ENCODE measurements around the gene KAT7.
A peak's percentile ranks its signal among the peaks of the same experiment; 100 is the strongest.

KAT7 gene

GRCh38 chr17:49809056-49809455, 20.6 kb downstream of the KAT7 start:
- Histone ChIP-seq H3K4me3 (no peak overlapping the region), H3K27ac (no peak overlapping the region)
- DNase-seq (ENCODE audit: low spot score), result no peak
- TF ChIP-seq CTCF (IDR thresholded peaks at IDR 0.05), result no peak

GRCh38 chr17:49814781-49815529, 26.5 kb downstream of the KAT7 start:
- no peak for DNase-seq (ENCODE audit: low spot score)
- no peak overlapping the region for H3K4me3 ChIP-seq
- TF ChIP-seq CTCF (IDR thresholded peaks at IDR 0.05), result no peak
- H3K27ac ChIP-seq, result peak overlapping the region in 1 of 2 donors; percentile 77

- H3K4me3 ChIP-seq, result no peak overlapping the region
- DNase-seq (ENCODE audit: low spot score), result no peak
- TF ChIP-seq CTCF (IDR thresholded peaks at IDR 0.05), result no peak
- peak overlapping the region in 1 of 2 donors; percentile 40 for H3K27ac ChIP-seq
Observed at GRCh38 chr17:49815761-49816281, 27.3 kb downstream of the KAT7 start.

GRCh38 chr17:49817993-49818392, 29.5 kb downstream of the KAT7 start:
- H3K27ac ChIP-seq, result no peak overlapping the region
- no peak overlapping the region for H3K4me3 ChIP-seq
- no peak for TF ChIP-seq CTCF (IDR thresholded peaks at IDR 0.05)
- DNase-seq (ENCODE audit: low spot score), result no peak

GRCh38 chr17:49819138-49819537, 30.7 kb downstream of the KAT7 start:
- DNase-seq (ENCODE audit: low spot score), result no peak
- H3K4me3 ChIP-seq, result no peak overlapping the region
- no peak overlapping the region for H3K27ac ChIP-seq
- TF ChIP-seq CTCF (IDR thresholded peaks at IDR 0.05), result no peak

- Histone ChIP-seq H3K27ac (no peak overlapping the region), H3K4me3 (no peak overlapping the region)
- DNase-seq (ENCODE audit: low spot score), result no peak
- TF ChIP-seq CTCF (IDR thresholded peaks at IDR 0.05), result no peak
Observed at GRCh38 chr17:49819651-49820050, 31.2 kb downstream of the KAT7 start.

- no peak for DNase-seq (ENCODE audit: low spot score)
- no peak for TF ChIP-seq CTCF (IDR thresholded peaks at IDR 0.05)
- H3K4me3 ChIP-seq, result no peak overlapping the region
- H3K27ac ChIP-seq, result no peak overlapping the region
Observed at GRCh38 chr17:49820773-49821172, 32.3 kb downstream of the KAT7 start.

All from coronary artery (tissue), 2 donors.